ENCODE results near the gene TAF10. TPM values are rescaled to one million over a fixed set of nuclear protein-coding genes. Genes with fewer than 3 reads are reported as not detected.

Gene TAF10
- 37.7 TPM for total RNA-seq

- DNase-seq (ENCODE audit: low read depth in 2 of 3, low spot score in 2 of 3), result peak; percentile 80 to 96 (median 94)
Measured at GRCh38 chr11:6612213-6613041, at the start of gene TAF10. Gene TAF10, minus strand, starts transcription at chr11:6612216. Its CDS starts 27 bp downstream, at chr11:6612189.

DNA sequence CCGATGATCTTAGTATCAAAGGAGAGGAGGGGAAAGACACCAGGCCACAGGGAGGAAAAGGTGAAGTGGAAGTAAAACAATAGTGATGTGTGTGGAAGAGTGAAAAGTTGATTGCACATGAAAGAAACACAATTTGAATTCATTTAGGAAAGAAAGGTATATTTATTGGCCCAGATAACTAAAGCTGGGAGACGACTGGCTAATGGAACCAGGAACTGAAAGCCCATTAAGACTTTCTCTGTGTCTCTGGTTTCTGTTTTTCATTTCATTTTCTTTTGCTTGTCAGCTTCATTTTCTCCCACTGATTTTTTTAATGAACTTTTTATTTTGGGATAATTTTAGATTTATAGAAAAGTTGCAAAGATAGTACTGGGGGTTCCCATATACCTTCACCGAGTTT is 48.7 kb upstream of the TAF10 start:
- no peak for DNase-seq (ENCODE audit: low read depth in 2 of 3, low spot score in 2 of 3)

DNA sequence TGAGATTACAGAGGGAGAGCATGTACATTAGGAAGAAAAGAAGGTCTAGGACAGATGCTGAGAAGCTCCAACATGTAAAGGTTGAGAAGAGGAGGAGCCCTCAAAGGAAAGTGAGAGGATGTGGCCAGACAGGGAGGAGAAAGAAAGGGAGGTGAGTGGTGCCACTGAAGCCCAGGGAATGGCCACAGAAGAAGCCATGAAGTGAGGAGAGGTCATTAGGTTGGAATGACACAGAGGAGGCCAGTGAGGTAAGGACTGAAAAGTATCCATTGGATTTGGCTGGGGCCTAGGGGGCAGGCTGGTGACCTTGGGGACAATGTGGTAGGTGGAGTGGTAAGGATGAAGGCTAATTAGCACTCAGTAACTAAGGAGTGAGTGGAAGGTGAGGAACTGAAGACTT is 46.6 kb upstream of the TAF10 start:
- no peak for DNase-seq (ENCODE audit: low read depth in 2 of 3, low spot score in 2 of 3)

GRCh38 chr11:6657346-6657745 is 45.3 kb upstream of the TAF10 start:
- no peak for DNase-seq (ENCODE audit: low read depth in 2 of 3, low spot score in 2 of 3)

GRCh38 chr11:6656936-6657335 is 44.9 kb upstream of the TAF10 start:
- DNase-seq (ENCODE audit: low read depth in 2 of 3, low spot score in 2 of 3), result no peak

DNA sequence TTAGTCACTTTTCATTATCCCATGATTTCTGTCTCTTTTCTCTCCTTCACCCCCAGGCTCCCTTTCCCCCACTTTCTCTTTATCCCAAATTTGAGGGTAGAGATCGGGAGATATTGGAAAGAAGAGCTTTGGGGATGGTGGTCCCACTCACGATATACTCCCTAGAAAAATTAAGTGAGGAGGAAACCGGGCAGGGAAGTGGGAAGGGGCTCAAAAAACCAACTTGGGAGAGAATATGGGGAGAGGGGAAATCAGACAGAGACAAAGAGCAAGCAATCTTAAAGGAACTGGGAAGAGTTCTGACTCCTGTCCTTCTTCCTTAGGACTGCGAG is 44.5 kb upstream of the TAF10 start:
- DNase-seq (ENCODE audit: low read depth in 2 of 3, low spot score in 2 of 3), result no peak

- DNase-seq (ENCODE audit: low read depth in 2 of 3, low spot score in 2 of 3), result no peak
Measured at GRCh38 chr11:6655790-6656583, 44.0 kb upstream of the TAF10 start, which contains the start of gene DCHS1. Gene DCHS1, minus strand, starts transcription at chr11:6655809. Its CDS starts 14,196 bp downstream, at chr11:6641613.

DNA sequence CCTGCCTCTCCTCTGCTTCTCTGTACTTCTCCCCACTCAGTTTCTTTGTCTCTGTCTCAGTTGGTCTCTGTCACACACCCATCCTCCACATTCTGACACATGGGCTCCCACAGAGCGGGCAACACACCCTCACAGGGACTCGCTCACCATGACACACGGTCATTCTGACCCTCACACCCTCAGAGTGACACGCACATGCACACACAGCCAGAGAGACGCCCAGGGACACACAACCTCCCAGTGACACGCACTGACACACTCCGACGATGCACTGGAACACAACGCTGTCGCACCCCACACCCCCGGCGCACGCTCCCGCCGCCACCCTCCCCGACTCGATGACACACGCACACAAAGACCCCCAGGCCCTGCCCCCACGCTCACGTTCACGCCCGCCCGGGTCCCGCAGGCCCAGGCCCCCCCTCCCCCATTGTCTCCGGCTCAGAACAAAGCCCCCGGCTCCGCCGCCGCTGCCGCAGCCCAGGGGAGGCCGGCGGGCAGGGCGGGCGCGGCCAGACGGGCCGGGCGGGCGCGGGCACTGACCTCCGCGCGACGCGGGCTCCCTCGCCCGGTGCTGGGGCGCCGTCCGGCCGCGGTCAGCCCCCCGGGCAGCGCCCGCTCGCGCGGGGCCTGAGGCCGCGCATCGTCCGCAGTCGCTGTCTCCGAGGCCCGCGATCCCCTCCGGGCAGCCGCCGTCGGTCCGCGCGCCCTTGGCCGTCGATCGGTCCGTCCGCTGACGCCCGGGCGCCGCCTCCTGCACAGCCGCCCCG is 43.2 kb upstream of the TAF10 start:
- DNase-seq (ENCODE audit: low read depth in 2 of 3, low spot score in 2 of 3), result peak in 1 of 3 donors; percentile 18

GRCh38 chr11:6654281-6655019 is 42.4 kb upstream of the TAF10 start:
- no peak for DNase-seq (ENCODE audit: low read depth in 2 of 3, low spot score in 2 of 3)

DNA sequence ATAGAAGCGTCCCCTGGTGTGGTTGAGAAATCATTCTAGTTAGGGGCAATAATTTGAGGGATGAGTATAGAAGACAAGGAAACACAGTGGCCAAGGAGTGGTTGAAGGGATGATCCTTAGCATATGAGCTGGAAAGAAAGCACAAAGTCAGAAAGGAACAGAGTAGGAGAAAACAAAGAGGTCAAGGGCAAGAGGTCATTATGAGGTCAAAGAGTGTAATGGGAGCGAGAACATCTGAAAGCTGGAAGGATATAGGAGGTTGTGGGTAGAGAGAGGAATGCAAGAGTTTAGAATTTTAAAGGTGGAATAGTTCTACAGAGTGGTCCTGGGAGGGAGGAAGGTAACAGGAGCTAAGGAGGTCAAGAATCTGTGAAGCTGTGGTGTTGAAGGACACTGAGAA is 41.6 kb upstream of the TAF10 start:
- DNase-seq (ENCODE audit: low read depth in 2 of 3, low spot score in 2 of 3), result no peak

GRCh38 chr11:6653097-6653496 is 41.1 kb upstream of the TAF10 start:
- DNase-seq (ENCODE audit: low read depth in 2 of 3, low spot score in 2 of 3), result no peak

GRCh38 chr11:6652182-6652581 is 40.2 kb upstream of the TAF10 start:
- no peak for DNase-seq (ENCODE audit: low read depth in 2 of 3, low spot score in 2 of 3)

DNA sequence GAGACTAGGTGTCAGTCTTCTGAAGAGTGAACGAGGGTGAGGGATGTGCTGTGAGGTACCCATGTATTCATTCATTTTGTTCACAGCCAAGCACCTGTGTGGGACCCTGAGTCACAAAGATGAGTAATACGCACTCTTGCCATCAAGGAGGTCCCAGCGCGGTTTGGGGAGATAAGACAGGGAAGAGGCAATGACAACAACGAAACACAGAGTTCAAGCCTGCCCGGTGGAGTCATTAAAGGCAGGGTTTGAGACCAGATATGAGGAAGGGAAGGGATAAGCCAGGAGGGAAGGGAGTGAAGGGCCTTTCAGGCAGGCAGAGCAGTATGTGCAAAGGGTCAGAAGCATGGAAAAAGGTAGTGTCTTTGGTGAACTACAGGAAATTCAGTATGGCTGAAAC is 39.0 kb upstream of the TAF10 start:
- no peak for DNase-seq (ENCODE audit: low read depth in 2 of 3, low spot score in 2 of 3)

- no peak for DNase-seq (ENCODE audit: low read depth in 2 of 3, low spot score in 2 of 3)
Measured at GRCh38 chr11:6650104-6650503, 38.1 kb upstream of the TAF10 start.

GRCh38 chr11:6648501-6648900 is 36.5 kb upstream of the TAF10 start:
- DNase-seq (ENCODE audit: low read depth in 2 of 3, low spot score in 2 of 3), result no peak

GRCh38 chr11:6647836-6648235 is 35.8 kb upstream of the TAF10 start:
- no peak for DNase-seq (ENCODE audit: low read depth in 2 of 3, low spot score in 2 of 3)

DNA sequence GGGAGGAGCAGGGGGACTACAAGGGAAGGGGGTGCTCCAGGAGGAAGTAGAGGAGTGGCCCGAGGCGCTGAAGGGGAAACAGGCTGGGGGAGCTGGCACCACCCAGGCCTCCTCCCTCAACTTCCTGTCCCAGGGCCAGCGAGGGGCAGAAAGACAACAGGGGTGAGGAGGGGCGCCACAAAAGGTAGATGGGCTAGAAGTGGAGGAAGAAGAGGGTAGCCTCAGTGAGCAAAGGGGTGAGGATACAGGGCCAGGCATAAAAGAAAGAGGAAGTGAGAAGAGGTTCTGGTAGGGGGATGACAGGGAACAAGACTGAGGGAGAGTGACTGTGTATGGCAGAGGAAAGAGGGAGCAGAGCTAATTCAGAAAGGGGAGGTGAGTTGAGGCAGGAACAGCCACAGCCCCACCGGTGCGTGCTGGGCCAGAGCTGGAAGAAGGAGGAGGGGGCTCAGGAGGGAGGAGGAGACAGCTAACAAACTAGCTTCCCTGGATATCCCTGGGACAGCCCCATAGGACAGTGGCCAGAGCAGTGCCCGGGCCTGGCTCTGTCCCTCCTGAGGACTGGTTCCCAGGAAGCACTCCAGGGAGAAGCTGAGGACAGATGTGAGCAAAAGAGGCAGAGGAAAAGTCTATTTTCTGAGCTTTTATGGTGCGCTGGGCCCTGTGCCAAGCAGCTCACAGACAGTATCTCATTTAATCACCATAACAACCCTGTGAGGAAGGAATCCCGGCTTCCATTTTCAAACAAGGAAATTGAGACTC is 35.1 kb upstream of the TAF10 start:
- DNase-seq (ENCODE audit: low read depth in 2 of 3, low spot score in 2 of 3), result peak in 2 of 3 donors; percentile 37 to 59

DNA sequence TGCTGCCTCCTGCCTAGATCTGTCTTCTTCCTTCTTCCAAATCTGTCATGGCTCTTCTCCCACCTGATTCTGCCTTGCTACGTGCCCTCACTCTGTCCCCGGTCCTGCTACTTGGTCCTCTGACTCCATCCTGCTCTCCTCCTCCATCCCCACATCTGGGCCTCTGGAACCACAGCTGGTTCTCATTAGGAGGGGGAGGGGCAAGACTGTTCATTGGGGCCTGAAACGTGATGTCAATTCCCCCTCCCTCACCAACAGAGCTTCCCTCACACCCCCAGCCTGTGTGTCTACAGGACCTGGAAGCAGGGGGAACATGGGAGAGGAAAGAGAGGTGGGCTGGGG is 34.5 kb upstream of the TAF10 start:
- no peak for DNase-seq (ENCODE audit: low read depth in 2 of 3, low spot score in 2 of 3)

DNA sequence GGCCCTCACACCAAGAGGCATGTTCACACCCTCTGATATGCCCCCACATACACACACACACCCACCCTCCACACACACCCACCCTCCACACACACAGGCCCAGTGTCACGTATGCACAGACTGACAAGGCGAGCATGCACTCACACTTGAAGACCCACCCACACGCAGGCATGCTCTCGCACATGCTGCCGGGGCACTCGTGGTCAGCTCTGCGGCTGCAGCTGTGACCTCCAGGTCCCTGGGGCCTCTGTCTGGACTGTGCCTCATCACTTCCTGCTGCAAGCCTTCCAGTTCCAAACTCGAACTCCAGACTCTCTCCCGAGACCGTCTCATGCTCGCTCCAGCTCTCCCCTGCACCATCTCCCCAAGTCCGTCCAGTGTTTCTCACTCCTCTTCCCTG is 34.1 kb upstream of the TAF10 start:
- DNase-seq (ENCODE audit: low read depth in 2 of 3, low spot score in 2 of 3), result no peak

- DNase-seq (ENCODE audit: low read depth in 2 of 3, low spot score in 2 of 3), result no peak
Measured at GRCh38 chr11:6642957-6643356, 30.9 kb upstream of the TAF10 start.

Measured in hematopoietic multipotent progenitor cell (in vitro differentiated cells).